ENCODE results near the gene CDK10.
"Not testable (repeated sequence)": the region's sequence is repeated elsewhere in the genome, so short reads cannot be mapped to it uniquely, and the experiment has no call there.

CDK10 gene

GRCh38 chr16:89660146-89660545, 26.3 kb upstream of the CDK10 start:
- no peak for TF ChIP-seq CTCF (IDR thresholded peaks at IDR 0.05; ENCODE audit: insufficient read depth, low read length, missing control alignments)
- no peak for DNase-seq (ENCODE audit: low read depth, low spot score)
- no peak overlapping the region for H3K4me3 ChIP-seq (ENCODE audit: low read depth, low read length)
- ChIA-PET POLR2A (no interaction called here), CTCF (interaction anchor here (0.8 to 1.9 kb wide), 3 partner anchors 18 to 204 kb away, joined by 3 to 5 read pairs (median 3); no protein-coding TSS in a partner anchor)

GRCh38 chr16:89661215-89661614, 25.3 kb upstream of the CDK10 start:
- CTCF ChIA-PET, result no interaction called here
- POLR2A ChIA-PET, result no interaction called here
- H3K4me3 ChIP-seq (ENCODE audit: low read depth, low read length), result no peak overlapping the region
- TF ChIP-seq CTCF (IDR thresholded peaks at IDR 0.05; ENCODE audit: insufficient read depth, low read length, missing control alignments), result no peak
- no peak for DNase-seq (ENCODE audit: low read depth, low spot score)

- CTCF ChIA-PET, result interaction anchor here (1.6 kb wide), 1 partner anchor 23 kb away, joined by 5 read pairs; no protein-coding TSS in a partner anchor
- H3K4me3 ChIP-seq (ENCODE audit: low read depth, low read length); POLR2A ChIA-PET; DNase-seq (ENCODE audit: low read depth, low spot score): not testable (repeated sequence)
These were observed 22.3 kb upstream of the CDK10 start for GRCh38 chr16:89664238-89664637.

GRCh38 chr16:89667000-89667399, 19.5 kb upstream of the CDK10 start:
- POLR2A ChIA-PET; H3K4me3 ChIP-seq (ENCODE audit: low read depth, low read length); DNase-seq (ENCODE audit: low read depth, low spot score): not testable (repeated sequence)
- CTCF ChIA-PET, result interaction anchor here (1.0 to 1.4 kb wide), 2 partner anchors 8 to 101 kb away, joined by 3 to 4 read pairs; no protein-coding TSS in a partner anchor
- peak; percentile 28 for TF ChIP-seq CTCF (IDR thresholded peaks at IDR 0.05; ENCODE audit: insufficient read depth, low read length, missing control alignments)

GRCh38 chr16:89667633-89668032, 18.9 kb upstream of the CDK10 start:
- ChIA-PET CTCF (interaction anchor here (0.8 to 1.4 kb wide), 3 partner anchors 9 to 102 kb away, joined by 3 to 4 read pairs (median 3); no protein-coding TSS in a partner anchor), POLR2A (no interaction called here)
- no peak overlapping the region for H3K4me3 ChIP-seq (ENCODE audit: low read depth, low read length)
- DNase-seq (ENCODE audit: low read depth, low spot score), result no peak
- TF ChIP-seq CTCF (IDR thresholded peaks at IDR 0.05; ENCODE audit: insufficient read depth, low read length, missing control alignments), result no peak

- POLR2A ChIA-PET, result no interaction called here
These were observed 17.7 kb upstream of the CDK10 start for GRCh38 chr16:89668790-89669158.

More at GRCh38 chr16:89668790-89669158, 17.7 kb upstream of the CDK10 start:
- TF ChIP-seq CTCF (IDR thresholded peaks at IDR 0.05; ENCODE audit: insufficient read depth, low read length, missing control alignments), result no peak
- CTCF ChIA-PET, result interaction anchor here (1.3 to 1.6 kb wide), 2 partner anchors 10 to 31 kb away, joined by 5 read pairs; no protein-coding TSS in a partner anchor
- no peak overlapping the region for H3K4me3 ChIP-seq (ENCODE audit: low read depth, low read length)
- DNase-seq (ENCODE audit: low read depth, low spot score), result no peak
